Suppressor macrophage treated with lipopolysaccharide for 4 hours (primary cell): ENCODE data around the gene KCNH5.

Experiments
- DNase-seq: peaks from one replicate; pipeline ENCODE4 v3.0.0-alpha.2; 2020

Gene KCNH5

GRCh38 chr14:62736048-62737043 is 308.9 kb downstream of the KCNH5 start:
- DNase-seq, result no peak

GRCh38 chr14:62734831-62735230 is 310.4 kb downstream of the KCNH5 start:
- DNase-seq, result no peak

- no peak for DNase-seq
Observed at GRCh38 chr14:62722406-62722805, 322.9 kb downstream of the KCNH5 start.

- DNase-seq, result no peak
Observed at GRCh38 chr14:62718629-62719028, 326.6 kb downstream of the KCNH5 start.

GRCh38 chr14:62711351-62712023 is 333.8 kb downstream of the KCNH5 start:
- DNase-seq, result no peak

GRCh38 chr14:62710811-62711210 is 334.4 kb downstream of the KCNH5 start:
- no peak for DNase-seq

- no peak for DNase-seq
Observed at GRCh38 chr14:62709773-62710172, 335.5 kb downstream of the KCNH5 start.

GRCh38 chr14:62706217-62706616 is 339.0 kb downstream of the KCNH5 start:
- DNase-seq, result no peak

GRCh38 chr14:62697461-62697860 is 347.8 kb downstream of the KCNH5 start:
- no peak for DNase-seq

GRCh38 chr14:62696929-62697328 is 348.3 kb downstream of the KCNH5 start:
- no peak for DNase-seq

GRCh38 chr14:62696331-62696924 is 348.8 kb downstream of the KCNH5 start:
- no peak for DNase-seq

GRCh38 chr14:62694075-62694474 is 351.2 kb downstream of the KCNH5 start:
- no peak for DNase-seq

- DNase-seq, result no peak
Observed at GRCh38 chr14:62692490-62693106, 352.7 kb downstream of the KCNH5 start.

- no peak for DNase-seq
Observed at GRCh38 chr14:62691647-62692489, 353.4 kb downstream of the KCNH5 start.

GRCh38 chr14:62689733-62690132 is 355.5 kb downstream of the KCNH5 start:
- DNase-seq, result no peak

- no peak for DNase-seq
Observed at GRCh38 chr14:62687818-62688217, 357.4 kb downstream of the KCNH5 start.

GRCh38 chr14:62684376-62684775 is 360.9 kb downstream of the KCNH5 start:
- DNase-seq, result no peak

- DNase-seq, result no peak
Observed at GRCh38 chr14:62682208-62682607, 363.1 kb downstream of the KCNH5 start.

GRCh38 chr14:62674563-62675237 is 370.6 kb downstream of the KCNH5 start:
- no peak for DNase-seq

GRCh38 chr14:62673014-62673755 is 372.1 kb downstream of the KCNH5 start:
- no peak for DNase-seq

- no peak for DNase-seq
Observed at GRCh38 chr14:62670526-62670925, 374.7 kb downstream of the KCNH5 start.
